Mesothelial cell of epicardium (in vitro differentiated cells): Measurements from ENCODE around the gene ARHGAP1. TPM values are rescaled to one million over a fixed set of nuclear protein-coding genes. Genes with fewer than 3 reads are reported as not detected.

Experiments used
- DNase-seq, 2 experiments: peaks; one replicate each; pipeline ENCODE4 v3.0.0; 2021; ENCODE audit warnings: low spot score in 2 of 2; ENCODE audit not compliant: unreplicated experiment in 2 of 2
- H3K27ac Mint-ChIP-seq: 2 replicates; pipeline ENCODE4 v1.8.0; 2021; ENCODE audit warnings: mixed read lengths
- H3K27me3 Mint-ChIP-seq: 2 replicates; pipeline ENCODE4 v1.8.0; 2021; ENCODE audit warnings: low read depth, mixed read lengths
- H3K36me3 Mint-ChIP-seq: 2 replicates; pipeline ENCODE4 v1.8.0; 2021; ENCODE audit warnings: mixed read lengths
- H3K4me1 Mint-ChIP-seq: 2 replicates; pipeline ENCODE4 v1.8.0; 2021; ENCODE audit warnings: mixed read lengths
- H3K4me3 Mint-ChIP-seq: 2 replicates; pipeline ENCODE4 v1.8.0; 2021; ENCODE audit warnings: mild to moderate bottlenecking, moderate library complexity, mixed read lengths
- H3K9me3 Mint-ChIP-seq: 2 replicates; pipeline ENCODE4 v1.8.0; 2021; ENCODE audit warnings: mixed read lengths
- total RNA-seq: library from RNA; stranded (reverse); gene quantifications from 3 replicates; pipeline ENCODE4 v1.2.1, GENCODE V29; 2021
- TF ChIP-seq, protein P1 (sequence below): fragments of 200-600 bp; sonication (generic); IDR thresholded peaks from one replicate; pipeline ENCODE4 v1.5.0; 2021; ENCODE audit warnings: antibody characterized with exemption; ENCODE audit not compliant: unreplicated experiment

ARHGAP1 gene
- total RNA-seq, 1 donor from 2014 or later, result 49.4 TPM

DNA sequence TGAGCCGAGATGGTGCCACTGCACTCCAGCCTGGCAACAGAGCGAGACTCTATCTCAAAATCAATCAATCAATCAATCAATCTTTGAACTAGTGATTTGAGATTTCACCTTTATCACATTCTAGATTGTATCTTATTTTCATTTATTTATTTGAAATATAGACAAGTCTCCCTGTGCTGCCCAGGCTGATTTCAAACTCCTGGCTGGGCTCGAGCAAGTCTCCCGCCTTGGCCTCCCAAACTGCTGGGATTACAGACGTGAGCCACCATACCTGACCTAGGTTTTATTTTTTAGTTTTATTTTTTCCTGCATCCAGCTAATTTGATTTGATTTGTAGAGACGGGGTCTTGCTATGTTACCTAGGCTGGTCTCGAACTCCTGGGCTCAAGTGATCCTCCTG is 35.7 kb upstream of the ARHGAP1 start:
- Mint-ChIP-seq H3K4me3 (no peak overlapping the region), H3K27ac (no peak overlapping the region), H3K36me3 (peaks cover 14% of the 10 kb centered on the region), H3K9me3 (no peaks in the 10 kb centered on the region), H3K4me1 (no peaks in the 10 kb centered on the region), H3K27me3 (no peaks in the 10 kb centered on the region)
- TF ChIP-seq, protein P1, sequence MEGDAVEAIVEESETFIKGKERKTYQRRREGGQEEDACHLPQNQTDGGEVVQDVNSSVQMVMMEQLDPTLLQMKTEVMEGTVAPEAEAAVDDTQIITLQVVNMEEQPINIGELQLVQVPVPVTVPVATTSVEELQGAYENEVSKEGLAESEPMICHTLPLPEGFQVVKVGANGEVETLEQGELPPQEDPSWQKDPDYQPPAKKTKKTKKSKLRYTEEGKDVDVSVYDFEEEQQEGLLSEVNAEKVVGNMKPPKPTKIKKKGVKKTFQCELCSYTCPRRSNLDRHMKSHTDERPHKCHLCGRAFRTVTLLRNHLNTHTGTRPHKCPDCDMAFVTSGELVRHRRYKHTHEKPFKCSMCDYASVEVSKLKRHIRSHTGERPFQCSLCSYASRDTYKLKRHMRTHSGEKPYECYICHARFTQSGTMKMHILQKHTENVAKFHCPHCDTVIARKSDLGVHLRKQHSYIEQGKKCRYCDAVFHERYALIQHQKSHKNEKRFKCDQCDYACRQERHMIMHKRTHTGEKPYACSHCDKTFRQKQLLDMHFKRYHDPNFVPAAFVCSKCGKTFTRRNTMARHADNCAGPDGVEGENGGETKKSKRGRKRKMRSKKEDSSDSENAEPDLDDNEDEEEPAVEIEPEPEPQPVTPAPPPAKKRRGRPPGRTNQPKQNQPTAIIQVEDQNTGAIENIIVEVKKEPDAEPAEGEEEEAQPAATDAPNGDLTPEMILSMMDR, result no peak
- DNase-seq, result no peak

DNA sequence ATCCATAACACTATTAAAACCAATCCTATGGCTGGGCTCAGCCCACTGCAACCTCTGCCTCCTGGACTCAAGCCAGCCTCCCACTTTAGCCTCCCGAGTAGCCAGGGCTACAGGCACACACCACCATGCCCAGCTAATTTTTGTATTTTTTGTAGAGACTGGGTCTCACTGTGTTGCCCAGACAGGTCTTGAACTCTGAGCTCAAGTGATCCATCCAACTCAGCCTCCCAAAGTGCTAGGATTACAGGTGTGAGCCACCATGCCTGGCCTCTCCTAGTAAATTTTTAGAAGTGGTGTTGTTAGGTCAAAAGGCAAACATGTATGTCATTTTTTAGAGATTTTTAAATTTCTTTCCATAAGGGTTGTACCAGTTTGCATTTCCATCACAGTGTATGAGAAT is 32.8 kb upstream of the ARHGAP1 start:
- no peak overlapping the region for H3K4me3 Mint-ChIP-seq
- no peaks in the 10 kb centered on the region for H3K9me3 Mint-ChIP-seq
- no peaks in the 10 kb centered on the region for H3K27me3 Mint-ChIP-seq
- H3K4me1 Mint-ChIP-seq, result no peaks in the 10 kb centered on the region
- H3K36me3 Mint-ChIP-seq, result no peaks in the 10 kb centered on the region
- DNase-seq, result no peak
- no peak overlapping the region for H3K27ac Mint-ChIP-seq
- TF ChIP-seq, protein P1, result no peak

DNA sequence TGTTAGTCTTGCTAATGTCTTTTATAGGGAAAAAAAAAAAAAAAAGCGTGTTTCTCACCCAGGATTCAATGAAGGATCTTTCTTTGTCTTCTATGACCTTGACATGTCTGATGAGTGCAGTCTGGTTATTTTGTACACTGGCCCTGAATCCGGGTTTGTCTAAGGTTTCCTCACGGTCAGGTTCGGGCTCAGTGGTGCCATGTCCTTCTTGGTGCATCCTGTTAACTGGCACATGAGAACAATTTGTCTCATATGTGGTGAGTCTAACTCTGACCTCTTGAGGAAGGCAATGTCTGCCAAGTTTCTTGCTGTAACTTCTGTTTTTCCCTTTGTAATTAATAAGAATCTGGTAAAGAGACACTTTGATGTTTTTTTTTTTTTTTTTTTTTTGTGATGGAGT is 31.1 kb upstream of the ARHGAP1 start:
- no peaks in the 10 kb centered on the region for H3K9me3 Mint-ChIP-seq
- TF ChIP-seq, protein P1, result no peak
- no peaks in the 10 kb centered on the region for H3K36me3 Mint-ChIP-seq
- DNase-seq, result no peak
- no peak overlapping the region for H3K27ac Mint-ChIP-seq
- no peak overlapping the region for H3K4me3 Mint-ChIP-seq
- H3K4me1 Mint-ChIP-seq, result no peaks in the 10 kb centered on the region
- H3K27me3 Mint-ChIP-seq, result no peaks in the 10 kb centered on the region

DNA sequence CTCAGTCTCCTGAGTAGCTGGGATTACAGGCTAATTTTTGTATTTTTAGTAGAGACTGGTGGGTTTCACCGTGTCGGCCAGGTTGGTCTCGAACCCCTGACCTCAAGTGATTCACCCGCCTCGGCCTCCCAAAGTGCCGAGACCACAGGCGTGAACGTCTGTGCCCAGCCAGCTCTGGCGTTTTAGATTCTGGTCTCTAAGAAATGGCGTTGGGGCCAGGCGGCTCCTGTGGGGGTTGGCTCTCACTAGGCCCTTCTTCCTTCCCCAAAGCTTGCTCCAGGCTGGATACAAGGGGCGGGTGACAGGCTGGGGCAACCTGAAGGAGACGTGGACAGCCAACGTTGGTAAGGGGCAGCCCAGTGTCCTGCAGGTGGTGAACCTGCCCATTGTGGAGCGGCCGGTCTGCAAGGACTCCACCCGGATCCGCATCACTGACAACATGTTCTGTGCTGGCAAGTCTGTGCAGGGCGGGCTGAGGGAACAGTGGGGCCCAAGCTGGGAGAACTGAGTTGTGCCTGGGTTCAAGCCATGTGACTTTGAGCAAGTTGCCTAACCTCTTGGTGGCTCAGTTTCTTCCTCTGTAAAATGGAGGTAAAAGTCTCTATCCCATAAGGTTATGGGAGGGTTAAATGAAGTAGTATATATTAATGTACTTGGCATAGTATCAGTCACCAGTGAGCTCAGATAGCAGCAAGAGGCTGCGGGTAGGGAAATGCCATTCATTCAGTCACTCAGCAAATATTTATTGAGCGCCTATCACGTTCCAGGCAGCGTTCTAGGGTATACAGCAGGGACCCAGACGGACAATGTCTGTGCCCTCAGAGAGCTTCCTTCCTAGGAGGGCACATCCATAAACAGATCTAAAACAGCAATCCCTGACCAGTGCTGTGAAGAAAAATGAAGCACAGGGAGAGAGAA is 28.9 kb upstream of the ARHGAP1 start:
- no peak for DNase-seq
- no peaks in the 10 kb centered on the region for H3K9me3 Mint-ChIP-seq
- TF ChIP-seq, protein P1, result no peak
- H3K4me3 Mint-ChIP-seq, result no peak overlapping the region
- no peaks in the 10 kb centered on the region for H3K4me1 Mint-ChIP-seq
- no peak overlapping the region for H3K27ac Mint-ChIP-seq
- no peaks in the 10 kb centered on the region for H3K27me3 Mint-ChIP-seq
- no peaks in the 10 kb centered on the region for H3K36me3 Mint-ChIP-seq

DNA sequence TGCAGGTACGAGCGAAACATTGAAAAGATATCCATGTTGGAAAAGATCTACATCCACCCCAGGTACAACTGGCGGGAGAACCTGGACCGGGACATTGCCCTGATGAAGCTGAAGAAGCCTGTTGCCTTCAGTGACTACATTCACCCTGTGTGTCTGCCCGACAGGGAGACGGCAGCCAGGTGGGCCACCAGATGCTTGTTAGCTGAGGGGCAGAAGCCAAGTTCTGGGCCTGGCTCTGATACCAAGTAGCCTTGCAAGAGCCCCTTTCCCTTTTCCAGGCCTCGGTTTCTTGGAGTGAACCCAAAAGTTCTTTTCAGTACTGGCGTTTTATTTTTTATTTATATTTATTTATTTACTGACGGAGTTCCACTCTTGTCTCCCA is 28.2 kb upstream of the ARHGAP1 start:
- H3K4me3 Mint-ChIP-seq, result no peak overlapping the region
- H3K27ac Mint-ChIP-seq, result no peak overlapping the region
- DNase-seq, result no peak
- no peaks in the 10 kb centered on the region for H3K36me3 Mint-ChIP-seq
- no peaks in the 10 kb centered on the region for H3K4me1 Mint-ChIP-seq
- H3K9me3 Mint-ChIP-seq, result no peaks in the 10 kb centered on the region
- H3K27me3 Mint-ChIP-seq, result no peaks in the 10 kb centered on the region
- TF ChIP-seq, protein P1, result no peak
